GM19099 (cell line): ENCODE results near the gene COLGALT1.

Source experiments
- POLR2A ChIP-seq: IDR thresholded peaks from 3 replicates; pipeline ENCODE4 v1.6.1; 2011; ENCODE audit warnings: low read depth; ENCODE audit not compliant: insufficient read length; ENCODE audit errors: extremely low read depth

The COLGALT1 gene

GRCh38 chr19:17575871-17576757 is 20.7 kb downstream of the COLGALT1 start:
- TF ChIP-seq POLR2A, result no peak

- no peak for TF ChIP-seq POLR2A
Observed at GRCh38 chr19:17576758-17577456, 21.5 kb downstream of the COLGALT1 start.

GRCh38 chr19:17577457-17578097 is 22.1 kb downstream of the COLGALT1 start:
- TF ChIP-seq POLR2A, result no peak

DNA sequence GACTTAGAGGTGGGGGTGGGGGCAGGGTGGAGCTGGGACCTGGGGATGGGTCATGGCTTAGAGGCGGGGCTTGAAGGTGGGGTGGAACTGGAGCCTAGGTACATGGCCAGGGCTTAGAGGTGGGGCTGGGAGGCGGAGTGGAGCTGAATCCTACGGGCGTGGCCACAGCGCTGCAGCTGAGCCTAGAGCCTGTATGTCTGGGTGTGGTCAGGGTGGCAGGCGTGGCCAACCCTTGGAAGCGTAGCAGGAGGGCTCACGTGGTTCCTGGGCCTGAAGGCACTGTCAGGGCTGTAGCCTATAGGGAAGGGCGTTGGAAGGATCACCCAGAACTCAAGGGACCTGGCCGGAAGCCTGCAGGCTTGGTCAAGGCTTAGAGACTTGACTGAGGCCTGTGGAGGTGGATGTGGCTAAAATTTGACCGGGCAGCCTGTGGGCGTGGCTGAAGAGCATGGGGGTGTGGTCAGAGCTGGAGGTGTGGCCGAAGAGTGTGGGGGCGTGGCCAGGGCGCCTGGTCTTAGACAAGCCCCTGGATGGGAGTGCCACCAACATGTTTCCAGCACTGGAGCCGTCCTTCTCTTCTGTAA is 24.3 kb downstream of the COLGALT1 start:
- no peak for TF ChIP-seq POLR2A

DNA sequence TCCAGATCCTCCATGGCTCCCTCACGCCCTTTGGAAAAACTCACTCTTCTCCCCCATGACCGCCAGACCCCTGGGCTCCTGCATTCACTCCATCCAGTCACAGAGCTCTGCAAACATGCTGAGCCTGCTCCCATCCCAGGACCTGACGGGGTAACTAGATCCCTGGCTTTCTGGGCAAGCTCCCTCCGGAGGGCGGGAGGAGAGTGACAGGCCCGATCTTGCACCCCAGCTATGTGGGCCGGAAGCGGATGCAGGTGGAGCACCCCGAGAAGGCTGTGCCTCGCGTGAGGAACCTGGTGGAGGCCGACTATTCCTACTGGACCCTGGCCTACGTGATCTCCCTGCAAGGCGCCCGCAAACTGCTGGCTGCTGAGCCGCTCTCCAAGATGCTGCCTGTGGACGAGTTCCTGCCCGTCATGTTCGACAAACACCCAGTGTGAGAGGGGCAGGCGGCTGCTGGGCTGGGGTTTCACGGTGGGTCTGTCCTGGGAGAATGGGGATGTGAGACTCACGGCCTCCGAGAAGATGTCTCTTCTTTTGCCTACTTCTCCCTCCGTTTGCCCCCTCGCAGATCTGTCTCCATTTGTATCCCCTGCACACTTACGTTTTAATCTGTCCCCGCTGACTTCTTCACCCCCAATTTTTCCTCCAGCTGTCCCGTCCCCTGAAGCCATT is 25.2 kb downstream of the COLGALT1 start:
- no peak for TF ChIP-seq POLR2A

DNA sequence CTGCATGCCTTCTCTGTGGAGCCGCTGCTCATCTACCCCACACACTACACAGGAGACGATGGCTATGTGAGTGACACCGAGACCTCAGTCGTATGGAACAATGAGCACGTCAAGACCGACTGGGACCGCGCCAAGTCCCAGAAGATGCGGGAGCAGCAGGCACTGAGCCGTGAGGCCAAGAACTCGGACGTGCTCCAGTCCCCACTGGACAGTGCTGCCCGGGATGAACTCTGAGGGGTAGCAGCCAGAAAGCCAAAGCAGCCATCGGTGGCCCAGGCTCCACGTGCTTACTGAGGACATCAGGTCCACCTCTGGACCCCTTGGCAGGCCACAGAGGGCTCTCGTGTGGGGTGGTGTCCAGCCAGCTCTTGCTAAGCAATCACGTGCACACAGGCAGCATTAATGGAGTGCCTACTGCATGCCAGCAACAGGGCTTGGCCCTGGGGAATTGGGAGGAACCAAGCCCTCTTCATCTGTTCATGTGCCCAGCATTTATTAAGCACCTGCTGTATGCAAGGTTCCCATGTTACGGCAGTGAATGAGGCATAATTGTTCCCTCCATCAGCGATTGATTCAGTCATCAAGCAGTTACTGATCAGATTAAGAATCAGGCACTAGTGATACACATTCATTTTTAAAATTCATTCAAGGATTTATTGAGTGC is 25.9 kb downstream of the COLGALT1 start:
- TF ChIP-seq POLR2A, result no peak

DNA sequence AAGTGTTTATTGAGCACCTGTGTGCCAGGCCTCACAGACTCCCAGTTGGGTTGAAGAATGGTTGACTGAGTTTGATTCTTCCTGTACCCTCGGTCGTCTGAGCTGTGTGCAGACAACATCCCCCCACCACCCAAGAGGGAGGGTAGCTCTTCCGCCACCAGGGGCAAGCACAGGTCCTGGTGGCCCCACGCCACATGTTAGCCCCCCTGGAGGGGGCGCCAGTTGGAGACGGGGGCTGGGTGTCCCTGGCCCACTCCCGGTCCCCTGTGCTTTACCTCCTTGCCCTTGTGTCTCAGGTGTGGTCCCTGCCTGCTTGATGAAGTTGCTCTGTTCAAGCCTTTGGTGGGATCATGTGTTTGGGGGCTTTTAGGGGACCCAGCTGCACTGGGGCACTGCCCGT is 27.2 kb downstream of the COLGALT1 start:
- no peak for TF ChIP-seq POLR2A

- TF ChIP-seq POLR2A, result no peak
Observed at GRCh38 chr19:17584132-17584531, 28.7 kb downstream of the COLGALT1 start.

- TF ChIP-seq POLR2A, result no peak
Observed at GRCh38 chr19:17590866-17591265, 35.4 kb downstream of the COLGALT1 start.

- no peak for TF ChIP-seq POLR2A
Observed at GRCh38 chr19:17598953-17599352, 43.5 kb downstream of the COLGALT1 start.

GRCh38 chr19:17599780-17600179 is 44.3 kb downstream of the COLGALT1 start:
- TF ChIP-seq POLR2A, result no peak

GRCh38 chr19:17601683-17602082 is 46.2 kb downstream of the COLGALT1 start:
- TF ChIP-seq POLR2A, result no peak

- TF ChIP-seq POLR2A, result no peak
Observed at GRCh38 chr19:17602217-17602616, 46.8 kb downstream of the COLGALT1 start.

DNA sequence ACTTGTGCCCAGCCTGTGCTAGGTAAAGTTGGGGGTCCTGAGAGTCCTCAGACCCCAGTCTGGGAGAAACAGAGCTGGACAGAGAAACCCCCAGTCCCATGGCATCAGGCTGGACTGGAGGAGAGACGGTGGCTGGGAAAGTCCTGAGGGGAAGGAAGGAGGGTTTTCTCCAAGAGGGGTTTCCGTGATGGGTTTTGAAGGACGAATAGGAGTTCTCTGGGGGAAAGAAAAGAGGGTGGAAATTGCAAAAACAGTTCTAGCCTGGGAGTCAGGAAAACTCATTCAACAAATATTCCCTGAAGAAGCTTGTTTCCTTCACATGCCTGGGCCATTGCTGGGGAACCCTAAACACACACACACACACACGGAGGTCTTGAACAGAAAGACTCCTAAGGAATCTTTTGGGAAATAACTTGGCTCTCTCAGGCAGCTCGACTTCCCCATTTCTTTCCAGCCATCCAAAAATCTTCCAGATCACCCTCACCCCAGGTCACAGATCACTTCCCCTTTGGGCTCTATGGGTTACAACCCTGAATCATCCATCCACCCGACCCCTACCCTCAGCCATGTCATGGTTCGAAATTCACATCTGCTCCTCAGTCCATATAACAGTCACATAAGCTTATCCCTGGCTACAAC is 47.5 kb downstream of the COLGALT1 start:
- no peak for TF ChIP-seq POLR2A
